ENCODE data around the gene TARS1. TPM values are rescaled to one million over a fixed set of nuclear protein-coding genes. Genes with fewer than 3 reads are reported as not detected.
"Not testable (repeated sequence)": the region's sequence is repeated elsewhere in the genome, so short reads cannot be mapped to it uniquely, and the experiment has no call there.

TARS1 gene
- total and polyA plus RNA-seq, 7 experiments from 2014 or later = 29.7 to 153 (median 60.0) TPM

GRCh38 chr5:33435893-33436490 lies 4.8 kb upstream of the TARS1 start:
- Mint-ChIP-seq H3K4me1 (peaks cover 5 to 16% (median 8%) of the 10 kb centered on the region in 7 donors), H3K27ac (peak overlapping the region in 2 of 9 donors; percentile 1 to 56), H3K4me3 (peak overlapping the region in 1 of 10 donors; percentile 12)
- intact Hi-C loops (cut with micrococcal nuclease) = loop anchor here (1.0 to 5.0 kb wide), 6 partner anchors 152 to 1036 kb away; no protein-coding TSS in a partner anchor
- POLR2A ChIA-PET; H3K4me3 ChIP-seq (ENCODE audit: low read length); H3K9me3 Mint-ChIP-seq; H3K4me1 ChIP-seq (ENCODE audit: control insufficient read depth in 2 of 2, insufficient read depth in 2 of 2, low read length in 2 of 2); H3K27ac ChIP-seq (ENCODE audit: low read depth, low read length); H3K27me3 ChIP-seq (ENCODE audit: control insufficient read depth in 2 of 2, insufficient read depth in 2 of 2, low read length in 2 of 2); H3K36me3 Mint-ChIP-seq; H3K36me3 ChIP-seq (ENCODE audit: control insufficient read depth in 2 of 3, insufficient read depth in 3 of 3, low read length in 3 of 3); H3K27me3 Mint-ChIP-seq; H3K9me3 ChIP-seq (ENCODE audit: control insufficient read depth in 2 of 3, low read length in 3 of 3): not testable (repeated sequence)
- DNase-seq (peak; percentile 13 to 71 (median 64)), ATAC-seq (peak; percentile 69)
- CTCF ChIA-PET = interaction anchor here (1.1 to 2.4 kb wide), 6 partner anchors 10 to 534 kb away, joined by 3 to 14 read pairs (median 5); partner anchors contain the start of gene RXFP3

GRCh38 chr5:33438996-33439395 lies 1.8 kb upstream of the TARS1 start:
- ATAC-seq = no peak
- Histone ChIP-seq H3K9me3 (ENCODE audit: control insufficient read depth in 2 of 3, low read length in 3 of 3) (no peaks in the 10 kb centered on the region), H3K27ac (ENCODE audit: low read depth, low read length) (no peak overlapping the region), H3K4me1 (ENCODE audit: control insufficient read depth in 2 of 2, insufficient read depth in 2 of 2, low read length in 2 of 2) (peaks cover 15 to 16% of the 10 kb centered on the region in 2 donors), H3K36me3 (ENCODE audit: control insufficient read depth in 2 of 3, insufficient read depth in 3 of 3, low read length in 3 of 3) (peaks cover 0 to 7% (median 0%) of the 10 kb centered on the region in 3 experiments), H3K27me3 (ENCODE audit: control insufficient read depth in 2 of 2, insufficient read depth in 2 of 2, low read length in 2 of 2) (no peaks in the 10 kb centered on the region), H3K4me3 (ENCODE audit: low read length) (no peak overlapping the region)
- Mint-ChIP-seq H3K4me1 (peaks cover 13 to 21% (median 16%) of the 10 kb centered on the region in 7 donors), H3K27ac (peak overlapping the region in 2 of 9 donors; percentile 13 to 25), H3K27me3 (no peaks in the 10 kb centered on the region), H3K9me3 (no peaks in the 10 kb centered on the region), H3K4me3 (no peak overlapping the region), H3K36me3 (peaks cover 0 to 6% (median 0%) of the 10 kb centered on the region in 5 donors)
- DNase-seq = no peak
- ChIA-PET CTCF (interaction anchor here (2.1 to 2.3 kb wide), 2 partner anchors 496 to 531 kb away, joined by 8 to 12 read pairs; no protein-coding TSS in a partner anchor), POLR2A (interaction anchor here (0.5 kb wide), 1 partner anchor 214 kb away, joined by 3 read pairs; no protein-coding TSS in a partner anchor)
- intact Hi-C loops (cut with micrococcal nuclease) = loop anchor here in 1 of 2 donors (5.0 kb wide), 1 partner anchor 1033 kb away; no protein-coding TSS in a partner anchor

GRCh38 chr5:33439905-33440481 lies 772 bp upstream of the TARS1 start:
- peak overlapping the region; percentile 90 for H3K27ac ChIP-seq (ENCODE audit: low read depth, low read length)
- no peaks in the 10 kb centered on the region for H3K9me3 Mint-ChIP-seq
- H3K9me3 ChIP-seq (ENCODE audit: control insufficient read depth in 2 of 3, low read length in 3 of 3) = no peaks in the 10 kb centered on the region
- peak overlapping the region; percentile 96 for H3K4me3 ChIP-seq (ENCODE audit: low read length)
- H3K4me3 Mint-ChIP-seq = no peak overlapping the region
- H3K4me1 Mint-ChIP-seq = peaks cover 19 to 31% (median 24%) of the 10 kb centered on the region in 7 donors
- ChIA-PET CTCF (no interaction called here), POLR2A (interaction anchor here (0.8 to 1.4 kb wide), 3 partner anchors 419 to 582 kb away, joined by 3 to 8 read pairs (median 4); partner anchors contain the start of gene AMACR)
- no peak for DNase-seq
- H3K27me3 ChIP-seq (ENCODE audit: control insufficient read depth in 2 of 2, insufficient read depth in 2 of 2, low read length in 2 of 2) = no peaks in the 10 kb centered on the region
- intact Hi-C loops (cut with micrococcal nuclease) = loop anchor here (1.0 to 10.0 kb wide), 20 partner anchors 205 to 1908 kb away; partner anchors contain the start of genes C5orf22 (in 2 of the 2), DNAJC21 (in 2 of the 2), DROSHA (in 2 of the 2) and SUB1 (in 2 of the 2)
- peaks cover 0 to 9% (median 5%) of the 10 kb centered on the region in 5 donors for H3K36me3 Mint-ChIP-seq
- H3K27ac Mint-ChIP-seq = no peak overlapping the region
- peaks cover 0 to 12% (median 0%) of the 10 kb centered on the region in 3 experiments for H3K36me3 ChIP-seq (ENCODE audit: control insufficient read depth in 2 of 3, insufficient read depth in 3 of 3, low read length in 3 of 3)
- H3K4me1 ChIP-seq (ENCODE audit: control insufficient read depth in 2 of 2, insufficient read depth in 2 of 2, low read length in 2 of 2) = peaks cover 15 to 16% of the 10 kb centered on the region in 2 donors
- H3K27me3 Mint-ChIP-seq = no peaks in the 10 kb centered on the region
- no peak for ATAC-seq

DNA sequence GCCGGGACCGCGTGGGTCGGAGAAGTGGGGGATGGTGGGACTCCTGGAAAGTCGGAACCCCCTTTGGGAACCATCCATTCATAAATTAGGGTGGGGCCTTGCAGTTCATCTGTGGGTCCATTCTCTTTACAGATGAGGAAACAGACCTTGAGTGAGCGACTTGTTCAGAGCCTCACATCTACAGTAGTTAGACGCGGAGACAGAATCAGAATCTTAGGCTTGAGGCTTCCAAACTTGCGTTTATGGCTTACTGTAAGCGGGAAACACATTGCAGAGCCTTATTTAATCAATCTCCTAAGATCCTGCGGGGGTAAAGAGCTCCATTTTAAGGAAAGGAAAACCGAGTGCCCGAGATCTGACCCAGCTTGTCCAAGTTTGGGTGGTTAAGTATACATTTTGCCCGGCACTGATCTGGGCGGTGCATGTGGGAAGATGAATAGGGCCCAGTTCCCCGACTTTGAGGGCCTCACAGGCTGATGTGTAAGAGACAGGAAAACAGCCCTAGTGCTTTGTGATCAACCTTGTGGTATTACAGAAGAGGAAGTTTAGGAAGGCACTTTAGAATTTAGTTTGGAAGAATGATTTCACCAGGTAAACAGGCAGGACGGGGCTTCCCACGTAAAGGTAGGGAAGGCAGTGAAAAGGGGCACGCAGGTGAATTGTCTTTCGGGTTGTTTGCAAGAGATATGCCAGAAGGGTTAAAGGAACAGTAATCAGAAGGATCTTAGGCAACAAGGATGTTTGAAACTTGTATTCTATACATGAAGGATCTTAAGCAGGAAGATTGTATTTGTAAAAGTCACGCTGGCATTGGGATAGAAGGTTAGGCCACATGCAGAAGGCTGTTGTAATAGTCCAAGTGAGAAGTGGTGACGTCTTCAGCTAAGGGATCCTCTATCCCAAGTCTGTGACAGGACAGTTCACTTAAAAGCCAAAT lies 744 bp downstream of the TARS1 start:
- ATAC-seq (peak; percentile 40), DNase-seq (peak in 6 of 9 donors; percentile 16 to 39 (median 22))
- Histone ChIP-seq H3K36me3 (ENCODE audit: control insufficient read depth in 2 of 3, insufficient read depth in 3 of 3, low read length in 3 of 3) (peaks cover 4 to 25% (median 8%) of the 10 kb centered on the region in 3 experiments), H3K27ac (ENCODE audit: low read depth, low read length) (peak overlapping the region; percentile 90), H3K9me3 (ENCODE audit: control insufficient read depth in 2 of 3, low read length in 3 of 3) (no peaks in the 10 kb centered on the region), H3K4me3 (ENCODE audit: low read length) (peak overlapping the region; percentile 96), H3K27me3 (ENCODE audit: control insufficient read depth in 2 of 2, insufficient read depth in 2 of 2, low read length in 2 of 2) (no peaks in the 10 kb centered on the region), H3K4me1 (ENCODE audit: control insufficient read depth in 2 of 2, insufficient read depth in 2 of 2, low read length in 2 of 2) (peaks cover 15 to 16% of the 10 kb centered on the region in 2 donors)
- CTCF ChIA-PET = no interaction called here
- Mint-ChIP-seq H3K36me3 (peaks cover 2 to 18% (median 14%) of the 10 kb centered on the region in 5 donors), H3K9me3 (no peaks in the 10 kb centered on the region), H3K27me3 (no peaks in the 10 kb centered on the region), H3K4me3 (no peak overlapping the region), H3K4me1 (peaks cover 17 to 37% (median 29%) of the 10 kb centered on the region in 7 donors), H3K27ac (no peak overlapping the region)
- intact Hi-C loops (cut with micrococcal nuclease) = loop anchor here (2.0 to 10.0 kb wide), 10 partner anchors 207 to 1909 kb away; partner anchors contain the start of genes SUB1 (in 2 of the 2), C5orf22 (in 1 of the 2), DROSHA (in 1 of the 2) and MTMR12 (in 1 of the 2)
- POLR2A ChIA-PET = interaction anchor here (0.8 to 1.0 kb wide), 3 partner anchors 9 to 1365 kb away, joined by 3 read pairs; no protein-coding TSS in a partner anchor

GRCh38 chr5:33444542-33444941 lies 3.8 kb downstream of the TARS1 start:
- no peaks in the 10 kb centered on the region for H3K9me3 Mint-ChIP-seq
- ATAC-seq (no peak), DNase-seq (no peak)
- no peak overlapping the region for H3K27ac ChIP-seq (ENCODE audit: low read depth, low read length)
- peak overlapping the region in 6 of 9 donors; percentile 15 to 49 (median 42) for H3K27ac Mint-ChIP-seq
- no peaks in the 10 kb centered on the region for H3K9me3 ChIP-seq (ENCODE audit: control insufficient read depth in 2 of 3, low read length in 3 of 3)
- no peaks in the 10 kb centered on the region for H3K27me3 ChIP-seq (ENCODE audit: control insufficient read depth in 2 of 2, insufficient read depth in 2 of 2, low read length in 2 of 2)
- no peaks in the 10 kb centered on the region for H3K27me3 Mint-ChIP-seq
- H3K36me3 Mint-ChIP-seq = peaks cover 5 to 40% (median 23%) of the 10 kb centered on the region in 5 donors
- H3K4me3 ChIP-seq (ENCODE audit: low read length) = no peak overlapping the region
- intact Hi-C loops (cut with micrococcal nuclease) = loop anchor here (5.0 to 10.0 kb wide), 5 partner anchors 210 to 1002 kb away; partner anchors contain the start of genes SUB1 (in 2 of the 2) and ZFR (in 1 of the 2)
- H3K4me1 ChIP-seq (ENCODE audit: control insufficient read depth in 2 of 2, insufficient read depth in 2 of 2, low read length in 2 of 2) = peaks cover 12 to 15% of the 10 kb centered on the region in 2 donors
- ChIA-PET CTCF (no interaction called here), POLR2A (no interaction called here)
- peak overlapping the region in 2 of 10 donors; percentile 23 to 53 for H3K4me3 Mint-ChIP-seq
- peaks cover 26 to 52% (median 41%) of the 10 kb centered on the region in 7 donors for H3K4me1 Mint-ChIP-seq
- peaks cover 7 to 37% (median 10%) of the 10 kb centered on the region in 3 experiments for H3K36me3 ChIP-seq (ENCODE audit: control insufficient read depth in 2 of 3, insufficient read depth in 3 of 3, low read length in 3 of 3)
